HG02884 (cell line): Measurements from ENCODE around the gene BBIP1.

Experiments
- ATAC-seq: cut with Tn5 transposase; IDR thresholded peaks from one replicate; pipeline ENCODE4 v1.9.1; 2021; ENCODE audit warnings: mild to moderate bottlenecking, moderate library complexity; ENCODE audit not compliant: unreplicated experiment

Gene BBIP1

GRCh38 chr10:110918643-110919348, at the start of gene BBIP1:
BBIP1 (minus strand) TSS chr10:110919180; CDS start chr10:110918157, 1,023 bp downstream.
- ATAC-seq = peak; percentile 72

GRCh38 chr10:110967645-110968044, 48.7 kb upstream of the BBIP1 start:
- ATAC-seq = peak; percentile 65

- no peak for ATAC-seq
Observed at GRCh38 chr10:110967009-110967630, 48.1 kb upstream of the BBIP1 start.

GRCh38 chr10:110966146-110966545, 47.2 kb upstream of the BBIP1 start:
- no peak for ATAC-seq

GRCh38 chr10:110965216-110965615, 46.2 kb upstream of the BBIP1 start:
- no peak for ATAC-seq

GRCh38 chr10:110964681-110965080, 45.7 kb upstream of the BBIP1 start:
- ATAC-seq = no peak

GRCh38 chr10:110963162-110963561, 44.2 kb upstream of the BBIP1 start:
- ATAC-seq = no peak

GRCh38 chr10:110962443-110962842, 43.5 kb upstream of the BBIP1 start:
- ATAC-seq = no peak

- ATAC-seq = no peak
Observed at GRCh38 chr10:110960333-110960712, 41.3 kb upstream of the BBIP1 start.

- no peak for ATAC-seq
Observed at GRCh38 chr10:110959379-110960332, 40.7 kb upstream of the BBIP1 start.

GRCh38 chr10:110957606-110958005, 38.6 kb upstream of the BBIP1 start:
- ATAC-seq = no peak

GRCh38 chr10:110951381-110951780, 32.4 kb upstream of the BBIP1 start:
- no peak for ATAC-seq

- no peak for ATAC-seq
Observed at GRCh38 chr10:110947061-110947595, 28.1 kb upstream of the BBIP1 start.

GRCh38 chr10:110946496-110946895, 27.5 kb upstream of the BBIP1 start:
- ATAC-seq = no peak

GRCh38 chr10:110944792-110945396, 25.9 kb upstream of the BBIP1 start:
- ATAC-seq = no peak

- ATAC-seq = no peak
Observed at GRCh38 chr10:110939419-110939818, 20.4 kb upstream of the BBIP1 start.

GRCh38 chr10:110936757-110937156, 17.8 kb upstream of the BBIP1 start:
- ATAC-seq = no peak

- ATAC-seq = no peak
Observed at GRCh38 chr10:110932505-110933180, 13.7 kb upstream of the BBIP1 start.

GRCh38 chr10:110931769-110932381, 12.9 kb upstream of the BBIP1 start:
- no peak for ATAC-seq

GRCh38 chr10:110927461-110927860, 8.5 kb upstream of the BBIP1 start:
- ATAC-seq = no peak
